Measurements from ENCODE around the gene AFG1L. TPM values are rescaled to one million over a fixed set of nuclear protein-coding genes. Genes with fewer than 3 reads are reported as not detected.

The AFG1L gene
- total RNA-seq, 1 donor from 2014 or later = 9.4 TPM

- Mint-ChIP-seq H3K27me3 (ENCODE audit: unreplicated experiment) (no peaks in the 10 kb centered on the region), H3K4me3 (ENCODE audit: unreplicated experiment) (no peak overlapping the region), H3K27ac (ENCODE audit: unreplicated experiment) (no peak overlapping the region), H3K4me1 (ENCODE audit: low read depth, unreplicated experiment) (no peaks in the 10 kb centered on the region), H3K36me3 (ENCODE audit: unreplicated experiment) (no peaks in the 10 kb centered on the region), H3K9me3 (ENCODE audit: unreplicated experiment) (peaks cover 2% of the 10 kb centered on the region)
- DNase-seq = no peak
- TF ChIP-seq CTCF (IDR thresholded peaks at IDR 0.05; ENCODE audit: partially characterized antibody, unreplicated experiment) = no peak
These were observed 141.9 kb downstream of the AFG1L start for GRCh38 chr6:108436771-108437170.

- peaks cover 1% of the 10 kb centered on the region for H3K9me3 Mint-ChIP-seq (ENCODE audit: unreplicated experiment)
- no peaks in the 10 kb centered on the region for H3K27me3 Mint-ChIP-seq (ENCODE audit: unreplicated experiment)
- no peak for DNase-seq
- no peaks in the 10 kb centered on the region for H3K36me3 Mint-ChIP-seq (ENCODE audit: unreplicated experiment)
- no peak overlapping the region for H3K27ac Mint-ChIP-seq (ENCODE audit: unreplicated experiment)
- H3K4me1 Mint-ChIP-seq (ENCODE audit: low read depth, unreplicated experiment) = no peaks in the 10 kb centered on the region
- H3K4me3 Mint-ChIP-seq (ENCODE audit: unreplicated experiment) = no peak overlapping the region
- TF ChIP-seq CTCF (IDR thresholded peaks at IDR 0.05; ENCODE audit: partially characterized antibody, unreplicated experiment) = no peak
These were observed 143.0 kb downstream of the AFG1L start for GRCh38 chr6:108437821-108438220.

DNA sequence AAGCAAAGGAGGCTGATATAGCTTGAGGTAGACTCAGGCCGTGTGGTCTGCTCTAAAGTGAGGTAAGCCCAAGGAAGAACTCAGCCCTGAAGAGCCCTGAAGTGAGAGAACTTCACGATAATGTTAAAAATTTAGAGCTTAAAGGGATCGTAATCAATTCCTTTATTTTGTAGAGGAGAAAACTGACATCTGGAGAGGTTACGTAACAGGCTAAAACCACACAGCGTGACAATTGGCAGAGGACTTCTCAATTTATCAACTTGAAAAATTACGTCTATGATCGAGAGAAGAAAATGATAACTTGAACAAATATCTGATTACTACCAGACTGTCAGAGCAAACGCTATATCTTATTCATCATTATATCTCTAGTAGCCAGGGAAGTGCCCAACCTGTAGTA is 144.1 kb downstream of the AFG1L start:
- H3K27ac Mint-ChIP-seq (ENCODE audit: unreplicated experiment) = no peak overlapping the region
- no peaks in the 10 kb centered on the region for H3K27me3 Mint-ChIP-seq (ENCODE audit: unreplicated experiment)
- no peak for TF ChIP-seq CTCF (IDR thresholded peaks at IDR 0.05; ENCODE audit: partially characterized antibody, unreplicated experiment)

GRCh38 chr6:108441141-108441540 is 146.3 kb downstream of the AFG1L start:
- TF ChIP-seq CTCF (IDR thresholded peaks at IDR 0.05; ENCODE audit: partially characterized antibody, unreplicated experiment) = no peak
- Mint-ChIP-seq H3K36me3 (ENCODE audit: unreplicated experiment) (no peaks in the 10 kb centered on the region), H3K27ac (ENCODE audit: unreplicated experiment) (no peak overlapping the region), H3K4me3 (ENCODE audit: unreplicated experiment) (no peak overlapping the region), H3K27me3 (ENCODE audit: unreplicated experiment) (no peaks in the 10 kb centered on the region), H3K4me1 (ENCODE audit: low read depth, unreplicated experiment) (no peaks in the 10 kb centered on the region), H3K9me3 (ENCODE audit: unreplicated experiment) (no peaks in the 10 kb centered on the region)
- DNase-seq = no peak

More for the DNA sequence above, 144.1 kb downstream of the AFG1L start:
- Mint-ChIP-seq H3K4me3 (ENCODE audit: unreplicated experiment) (no peak overlapping the region), H3K4me1 (ENCODE audit: low read depth, unreplicated experiment) (no peaks in the 10 kb centered on the region), H3K36me3 (ENCODE audit: unreplicated experiment) (no peaks in the 10 kb centered on the region), H3K9me3 (ENCODE audit: unreplicated experiment) (no peaks in the 10 kb centered on the region)
- no peak for DNase-seq

GRCh38 chr6:108442770-108443520 is 148.1 kb downstream of the AFG1L start:
- no peaks in the 10 kb centered on the region for H3K36me3 Mint-ChIP-seq (ENCODE audit: unreplicated experiment)
- no peaks in the 10 kb centered on the region for H3K9me3 Mint-ChIP-seq (ENCODE audit: unreplicated experiment)
- no peaks in the 10 kb centered on the region for H3K4me1 Mint-ChIP-seq (ENCODE audit: low read depth, unreplicated experiment)
- no peak for TF ChIP-seq CTCF (IDR thresholded peaks at IDR 0.05; ENCODE audit: partially characterized antibody, unreplicated experiment)
- no peaks in the 10 kb centered on the region for H3K27me3 Mint-ChIP-seq (ENCODE audit: unreplicated experiment)
- H3K4me3 Mint-ChIP-seq (ENCODE audit: unreplicated experiment) = no peak overlapping the region
- DNase-seq = no peak
- no peak overlapping the region for H3K27ac Mint-ChIP-seq (ENCODE audit: unreplicated experiment)

All from glutamatergic neuron (in vitro differentiated cells).